ENCODE measurements around the gene CMIP.

CMIP gene

DNA sequence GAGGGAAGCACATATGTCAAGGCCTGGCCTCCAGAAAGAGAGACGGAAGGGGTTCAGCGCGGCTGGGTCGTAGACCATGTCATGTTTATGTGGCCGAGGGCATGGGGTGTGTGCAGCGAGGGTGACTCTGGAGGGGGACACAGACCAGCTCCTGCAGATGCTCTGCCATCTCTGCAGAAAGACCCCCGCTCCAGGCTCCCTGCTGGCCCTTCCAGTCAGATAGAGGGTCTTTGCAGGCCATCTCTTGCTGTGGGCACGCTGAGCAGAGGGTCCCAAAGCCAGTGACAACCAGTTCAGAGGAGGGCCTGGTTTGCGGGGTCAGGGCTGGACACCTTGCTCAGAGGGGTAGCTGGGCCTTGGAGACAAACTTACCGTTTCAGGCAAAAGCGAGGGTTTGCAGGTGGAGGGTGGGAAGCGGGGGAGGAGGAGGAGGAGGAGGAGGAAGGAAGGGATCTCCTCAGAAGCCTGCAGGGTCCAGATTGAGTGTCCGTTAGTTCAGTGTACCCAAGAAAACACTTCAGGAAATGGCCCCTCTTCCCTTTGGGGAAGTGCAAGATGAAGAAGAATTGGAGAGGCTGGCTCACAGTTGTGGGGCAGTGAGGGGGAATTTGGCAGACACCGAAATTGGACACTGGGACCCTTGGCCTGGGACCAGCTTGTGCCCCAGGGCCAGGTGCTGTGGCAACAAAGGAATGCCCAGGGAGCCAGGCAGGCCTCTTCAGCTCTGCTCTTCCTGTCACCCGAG lies 102.8 kb downstream of the CMIP start:
- TF ChIP-seq, protein P1, sequence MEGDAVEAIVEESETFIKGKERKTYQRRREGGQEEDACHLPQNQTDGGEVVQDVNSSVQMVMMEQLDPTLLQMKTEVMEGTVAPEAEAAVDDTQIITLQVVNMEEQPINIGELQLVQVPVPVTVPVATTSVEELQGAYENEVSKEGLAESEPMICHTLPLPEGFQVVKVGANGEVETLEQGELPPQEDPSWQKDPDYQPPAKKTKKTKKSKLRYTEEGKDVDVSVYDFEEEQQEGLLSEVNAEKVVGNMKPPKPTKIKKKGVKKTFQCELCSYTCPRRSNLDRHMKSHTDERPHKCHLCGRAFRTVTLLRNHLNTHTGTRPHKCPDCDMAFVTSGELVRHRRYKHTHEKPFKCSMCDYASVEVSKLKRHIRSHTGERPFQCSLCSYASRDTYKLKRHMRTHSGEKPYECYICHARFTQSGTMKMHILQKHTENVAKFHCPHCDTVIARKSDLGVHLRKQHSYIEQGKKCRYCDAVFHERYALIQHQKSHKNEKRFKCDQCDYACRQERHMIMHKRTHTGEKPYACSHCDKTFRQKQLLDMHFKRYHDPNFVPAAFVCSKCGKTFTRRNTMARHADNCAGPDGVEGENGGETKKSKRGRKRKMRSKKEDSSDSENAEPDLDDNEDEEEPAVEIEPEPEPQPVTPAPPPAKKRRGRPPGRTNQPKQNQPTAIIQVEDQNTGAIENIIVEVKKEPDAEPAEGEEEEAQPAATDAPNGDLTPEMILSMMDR (IDR thresholded peaks at IDR 0.05; ENCODE audit: low read depth, low read length, missing control alignments): no peak
- no peak for DNase-seq (ENCODE audit: low read depth)
- no peak overlapping the region for H3K4me3 ChIP-seq (ENCODE audit: low read depth, low read length)

DNA sequence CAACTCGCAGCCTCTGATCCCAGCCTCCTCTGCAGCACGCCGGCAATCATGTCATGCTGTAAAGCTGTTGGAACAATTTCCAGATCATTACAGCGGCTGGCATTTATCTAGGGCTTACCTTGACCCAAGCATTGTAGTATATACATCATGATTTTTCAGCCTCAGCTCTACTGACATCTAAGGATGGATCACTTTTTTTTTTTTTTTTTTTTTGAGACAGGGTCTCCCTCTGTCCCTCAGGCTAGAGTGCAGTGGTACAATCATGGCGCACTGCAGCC lies 103.3 kb downstream of the CMIP start:
- no peak for DNase-seq (ENCODE audit: low read depth)
- TF ChIP-seq, protein P1 (IDR thresholded peaks at IDR 0.05; ENCODE audit: low read depth, low read length, missing control alignments): no peak
- H3K4me3 ChIP-seq (ENCODE audit: low read depth, low read length): no peak overlapping the region

DNA sequence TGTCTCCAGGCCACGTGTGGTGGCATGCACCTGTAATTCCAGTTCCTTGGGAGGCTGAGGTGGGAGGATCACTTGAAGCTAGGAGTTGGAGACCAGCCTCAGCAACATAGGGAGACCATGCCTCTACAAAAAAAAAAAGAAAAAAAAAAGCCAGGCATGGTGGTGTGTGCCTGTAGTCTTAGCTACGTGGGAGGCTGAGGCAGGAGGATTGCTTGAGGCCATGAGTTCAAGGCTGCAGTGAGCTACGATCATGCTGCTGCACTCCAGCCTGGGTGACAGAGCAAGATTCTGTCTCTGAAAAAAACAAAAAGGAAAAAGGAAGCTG lies 103.9 kb downstream of the CMIP start:
- TF ChIP-seq, protein P1 (IDR thresholded peaks at IDR 0.05; ENCODE audit: low read depth, low read length, missing control alignments): no peak
- DNase-seq (ENCODE audit: low read depth): no peak
- H3K4me3 ChIP-seq (ENCODE audit: low read depth, low read length): no peak overlapping the region

DNA sequence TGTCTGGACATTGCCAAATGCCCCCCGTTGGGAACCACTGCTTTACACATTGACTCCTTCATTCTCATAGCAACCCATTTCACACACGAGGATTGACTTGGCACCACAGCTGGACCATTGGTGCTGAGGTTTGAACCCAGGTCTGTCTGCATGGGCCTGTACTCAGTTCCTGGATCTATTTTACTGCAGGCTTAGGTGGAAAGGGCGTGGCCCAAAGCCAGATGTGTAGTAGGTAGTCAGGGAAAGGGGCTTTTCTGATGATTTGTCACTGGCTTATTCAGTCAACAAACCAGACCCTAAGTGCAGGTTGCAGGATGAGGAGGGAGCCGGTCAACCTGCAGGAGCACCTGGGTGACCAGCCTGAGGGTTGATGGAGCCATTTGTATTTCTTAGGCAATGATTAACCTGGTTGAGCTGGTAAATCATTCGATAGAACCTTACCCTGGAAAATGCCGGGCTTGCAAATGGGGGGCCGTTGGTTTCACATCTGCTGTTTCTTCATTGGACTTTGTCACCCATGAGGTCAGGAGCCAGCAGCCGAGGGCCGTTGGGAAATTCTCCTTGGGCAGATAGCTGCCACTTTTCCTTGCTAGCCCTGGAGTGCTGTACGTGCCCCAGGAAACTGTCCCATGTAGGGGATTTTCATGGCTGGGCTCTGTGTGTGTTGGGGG lies 104.4 kb downstream of the CMIP start:
- no peak overlapping the region for H3K4me3 ChIP-seq (ENCODE audit: low read depth, low read length)
- TF ChIP-seq, protein P1 (IDR thresholded peaks at IDR 0.05; ENCODE audit: low read depth, low read length, missing control alignments): no peak
- DNase-seq (ENCODE audit: low read depth): no peak

DNA sequence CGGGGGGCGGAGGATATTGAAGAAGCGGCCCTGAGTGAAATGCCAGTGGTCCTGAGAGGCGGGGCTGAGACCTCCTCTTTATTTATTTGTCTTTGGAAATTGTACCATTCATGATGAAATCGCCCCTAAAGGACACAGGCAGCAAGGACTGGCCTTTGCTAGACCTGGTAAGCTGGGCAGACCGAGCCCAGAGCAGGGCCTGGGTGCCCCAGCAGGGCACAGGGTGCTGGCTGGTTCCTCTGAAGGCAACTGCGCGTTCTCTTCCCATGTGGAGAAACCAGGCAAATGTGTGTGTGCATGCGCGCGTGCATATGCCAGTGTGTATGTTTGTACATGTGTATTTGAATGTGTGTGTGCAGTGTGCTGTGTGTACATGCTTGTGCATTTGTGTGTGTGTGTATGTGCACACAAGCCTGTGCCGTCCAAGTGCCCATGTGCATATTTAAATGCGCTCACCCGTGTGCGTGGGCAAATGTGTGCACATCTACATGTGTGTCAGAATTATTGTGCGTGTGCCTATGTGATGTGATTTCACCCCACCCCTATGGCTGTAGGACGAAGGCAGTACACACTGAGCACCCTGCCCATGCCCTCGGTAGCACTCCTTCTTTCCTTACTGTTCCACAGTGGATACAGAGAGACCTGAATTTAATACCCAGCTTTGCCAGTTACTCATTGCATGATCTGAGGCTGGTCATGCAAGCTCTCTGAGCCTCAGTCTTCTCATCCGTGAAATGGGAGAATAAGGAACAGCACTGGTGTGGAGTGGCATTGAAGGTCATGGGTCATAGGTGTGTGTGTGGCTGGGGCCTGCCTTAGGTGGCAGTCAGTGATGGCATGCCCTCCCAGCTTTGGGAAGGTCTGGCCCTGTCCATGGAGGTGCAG lies 105.2 kb downstream of the CMIP start:
- DNase-seq (ENCODE audit: low read depth): no peak
- no peak overlapping the region for H3K4me3 ChIP-seq (ENCODE audit: low read depth, low read length)
- TF ChIP-seq, protein P1 (IDR thresholded peaks at IDR 0.05; ENCODE audit: low read depth, low read length, missing control alignments): no peak

DNA sequence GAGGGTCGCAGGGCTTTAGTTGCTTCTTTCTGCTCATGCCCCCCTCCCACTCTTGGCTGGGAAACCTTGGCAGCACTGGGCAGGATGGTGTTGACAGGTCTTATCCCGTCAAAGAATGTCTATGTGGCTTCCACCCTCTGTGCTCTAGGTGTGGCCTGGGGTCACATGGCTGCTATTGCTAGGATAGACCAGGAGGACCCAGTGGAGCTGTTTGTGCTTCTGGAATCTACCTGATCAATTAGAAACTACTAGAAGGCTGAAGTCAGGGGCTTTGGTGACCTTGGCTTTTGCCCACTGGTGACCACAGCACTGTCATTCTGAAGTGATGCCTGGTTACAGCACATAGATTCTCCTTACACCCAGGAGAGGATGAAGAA lies 105.8 kb downstream of the CMIP start:
- no peak overlapping the region for H3K4me3 ChIP-seq (ENCODE audit: low read depth, low read length)
- no peak for DNase-seq (ENCODE audit: low read depth)
- TF ChIP-seq, protein P1 (IDR thresholded peaks at IDR 0.05; ENCODE audit: low read depth, low read length, missing control alignments): no peak

Data from GM12864 (cell line).